GM23338 (cell line): Measurements from ENCODE around the gene MYO16. TPM values are rescaled to one million over a fixed set of nuclear protein-coding genes. Genes with fewer than 3 reads are reported as not detected.

Experiments used
- ATAC-seq: fragments of 200-7000 bp; cut with Tn5 transposase; 3 replicates; pipeline ENCODE4 v1.9.1; 2020
- DNase-seq: peaks from one replicate; pipeline ENCODE4 v3.0.0-alpha.2; 2015; ENCODE audit warnings: low spot score
- H2AFZ ChIP-seq: fragments of 200-600 bp; sonication (generic); 2 replicates; pipeline ENCODE4 v1.8.0; 2016; ENCODE audit warnings: antibody characterized with exemption, mild to moderate bottlenecking, moderate library complexity
- H3F3A ChIP-seq: fragments of 200-600 bp; sonication (generic); replicated peaks from 2 replicates; pipeline ENCODE4 v1.8.0; 2017; ENCODE audit warnings: antibody characterized with exemption, mixed run types, low read depth
- H3K27ac ChIP-seq: fragments of 200-600 bp; sonication (generic); 2 replicates; pipeline ENCODE4 v1.6.1; 2016; ENCODE audit warnings: low read depth
- H3K27me3 ChIP-seq: fragments of 200-600 bp; sonication (generic); 2 replicates; pipeline ENCODE4 v1.8.0; 2016; ENCODE audit warnings: mild to moderate bottlenecking, mixed run types, moderate library complexity; ENCODE audit not compliant: insufficient read depth
- H3K36me3 ChIP-seq: fragments of 200-600 bp; sonication (generic); 2 replicates; pipeline ENCODE4 v1.8.0; 2016; ENCODE audit warnings: mild to moderate bottlenecking; ENCODE audit not compliant: insufficient read depth
- H3K4me1 ChIP-seq: fragments of 200-600 bp; sonication (generic); 2 replicates; pipeline ENCODE4 v1.8.0; 2016; ENCODE audit warnings: mild to moderate bottlenecking, moderate library complexity; ENCODE audit not compliant: insufficient read depth
- H3K4me2 ChIP-seq: fragments of 200-600 bp; sonication (generic); 2 replicates; pipeline ENCODE4 v1.7.1; 2017; ENCODE audit warnings: mixed run types
- H3K4me3 ChIP-seq: fragments of 200-600 bp; sonication (generic); 2 replicates; pipeline ENCODE4 v1.6.1; 2016; ENCODE audit warnings: mixed run types
- H3K79me2 ChIP-seq: fragments of 200-600 bp; sonication (generic); replicated peaks from 2 replicates; pipeline ENCODE4 v1.8.0; 2017; ENCODE audit warnings: mild to moderate bottlenecking; ENCODE audit not compliant: insufficient read depth
- H3K9me2 ChIP-seq: fragments of 200-600 bp; sonication (generic); 2 replicates; pipeline ENCODE4 v1.8.0; 2017; ENCODE audit not compliant: insufficient read depth
- H4K20me1 ChIP-seq: fragments of 200-600 bp; sonication (generic); replicated peaks from 2 replicates; pipeline ENCODE4 v1.8.0; 2017; ENCODE audit warnings: mild to moderate bottlenecking; ENCODE audit not compliant: insufficient read depth
- H3K27ac Mint-ChIP-seq: 2 replicates; pipeline ENCODE4 v1.8.0; 2020; ENCODE audit warnings: inconsistent platforms, mild to moderate bottlenecking, moderate library complexity, mixed read lengths
- H3K27me3 Mint-ChIP-seq: 3 replicates; pipeline ENCODE4 v1.8.0; 2022; ENCODE audit warnings: low read depth, mild to moderate bottlenecking, moderate library complexity, mixed read lengths, inconsistent platforms; ENCODE audit not compliant: insufficient read depth, poor library complexity
- H3K36me3 Mint-ChIP-seq: 3 replicates; pipeline ENCODE4 v1.8.0; 2021; ENCODE audit warnings: low read depth, mild to moderate bottlenecking, inconsistent platforms, moderate library complexity, mixed read lengths
- H3K4me1 Mint-ChIP-seq: 3 replicates; pipeline ENCODE4 v1.8.0; 2020; ENCODE audit warnings: mild to moderate bottlenecking, inconsistent platforms, mixed read lengths
- H3K4me3 Mint-ChIP-seq: 3 replicates; pipeline ENCODE4 v1.8.0; 2021; ENCODE audit warnings: moderate library complexity, mild to moderate bottlenecking, inconsistent platforms, mixed read lengths
- H3K9me3 Mint-ChIP-seq: 3 replicates; pipeline ENCODE4 v1.8.0; 2020; ENCODE audit warnings: moderate library complexity, mild to moderate bottlenecking, inconsistent platforms, mixed read lengths
- CTCF ChIP-seq, 2 experiments: fragments of 200-600 bp in 1 of 2; sonication (generic) in 1 of 2; conservative IDR thresholded peaks; 2 replicates each; pipeline versions ENCODE4 v1.5.1 to v1.6.1; 2016 to 2017; ENCODE audit warnings: antibody characterized with exemption in 2 of 2, low read depth in 2 of 2, mild to moderate bottlenecking in 2 of 2, moderate library complexity in 1 of 2
- ETS1 ChIP-seq: IDR thresholded peaks from 2 replicates; pipeline ENCODE4 v1.6.1; 2016; ENCODE audit warnings: antibody characterized with exemption
- EZH2 ChIP-seq: fragments of 200-600 bp; sonication (generic); IDR thresholded peaks from one replicate; pipeline ENCODE4 v1.8.0; 2017; ENCODE audit warnings: antibody characterized with exemption, mild to moderate bottlenecking, low read depth; ENCODE audit not compliant: unreplicated experiment
- EZH2phosphoT487 ChIP-seq: fragments of 200-600 bp; sonication (generic); IDR thresholded peaks from one replicate; pipeline ENCODE4 v1.8.1; 2018; ENCODE audit warnings: antibody characterized with exemption; ENCODE audit not compliant: unreplicated experiment
- JUNB ChIP-seq: IDR thresholded peaks from one replicate; pipeline ENCODE4 v1.6.1; 2016; ENCODE audit warnings: antibody characterized with exemption; ENCODE audit not compliant: unreplicated experiment
- NANOG ChIP-seq: IDR thresholded peaks from 2 replicates; pipeline ENCODE4 v1.6.1; 2016; ENCODE audit warnings: antibody characterized with exemption, borderline replicate concordance
- POLR2AphosphoS5 ChIP-seq: IDR thresholded peaks from 2 replicates; pipeline ENCODE4 v1.6.1; 2016; ENCODE audit warnings: antibody characterized with exemption, low read depth
- REST ChIP-seq: IDR thresholded peaks from one replicate; pipeline ENCODE4 v1.6.1; 2018; ENCODE audit warnings: antibody characterized with exemption; ENCODE audit not compliant: unreplicated experiment
- STAT1 ChIP-seq: IDR thresholded peaks from one replicate; pipeline ENCODE4 v1.6.1; 2016; ENCODE audit warnings: antibody characterized with exemption; ENCODE audit not compliant: unreplicated experiment
- ZNF114 ChIP-seq: fragments of 250-450 bp; sonication (Bioruptor Pico); IDR thresholded peaks from 2 replicates; pipeline ENCODE4 v1.5.0; 2020; ENCODE audit warnings: mild to moderate bottlenecking, moderate library complexity
- ZNF462 ChIP-seq: fragments of 250-450 bp; sonication (Bioruptor Pico); IDR thresholded peaks from 2 replicates; pipeline ENCODE4 v1.5.0; 2020; ENCODE audit warnings: mild to moderate bottlenecking, moderate library complexity
- polyA plus RNA-seq: library from polyadenylated mRNA; unstranded; fragments of >200 nt; fragmentation: Nextera tagmentation; extraction: Ambion mirVana; gene quantifications from 2 replicates; pipeline ENCODE4 v1.2.1, GENCODE V29; 2016
- total RNA-seq: library from RNA; depleted of rRNA; stranded (reverse); fragments of >200 nt; shearing (Covaris generic); gene quantifications from 2 replicates; pipeline ENCODE4 v1.2.3, GENCODE V29; 2014

The MYO16 gene
- total and polyA plus RNA-seq, 2 experiments from 2014 or later = 0.10 to 0.13 TPM

GRCh38 chr13:108741930-108742329 is 112.5 kb downstream of the MYO16 start:
- Histone ChIP-seq H3K27me3 (no peaks in the 10 kb centered on the region), H3K36me3 (no peaks in the 10 kb centered on the region), H3K4me1 (peaks cover 8% of the 10 kb centered on the region; the same call in 1 of the 2 replicates), H3K4me3 (no peak overlapping the region), H2AFZ (no peak overlapping the region), H3K79me2 (no peaks in the 10 kb centered on the region), H3K27ac (no peak overlapping the region), H4K20me1 (no peaks in the 10 kb centered on the region), H3K4me2 (no peak overlapping the region), H3K9me2 (no peaks in the 10 kb centered on the region), H3F3A (no peaks in the 10 kb centered on the region)
- TF ChIP-seq ETS1 = no peak
- TF ChIP-seq ZNF462 (CRISPR knock-in tag) = no peak
- no peak for TF ChIP-seq POLR2AphosphoS5
- TF ChIP-seq NANOG = no peak
- no peak for TF ChIP-seq REST
- no peak for TF ChIP-seq CTCF (conservative IDR thresholded peaks at IDR 0.05; ENCODE audit: low read depth in 2 of 2)
- no peak for TF ChIP-seq EZH2
- TF ChIP-seq EZH2phosphoT487 = no peak
- no peak for TF ChIP-seq STAT1
- TF ChIP-seq ZNF114 = no peak
- TF ChIP-seq JUNB = no peak
- Mint-ChIP-seq H3K27ac (no peak overlapping the region), H3K27me3 (no peaks in the 10 kb centered on the region), H3K4me1 (peaks cover 7% of the 10 kb centered on the region), H3K4me3 (no peak overlapping the region), H3K36me3 (peaks cover 14% of the 10 kb centered on the region; the same call in 2 of the 3 replicates), H3K9me3 (peaks cover 31% of the 10 kb centered on the region)
- DNase-seq (no peak), ATAC-seq (no peak)
